HTERT RPE-1 (cell line): ENCODE data around the gene CNEP1R1.

Experiments used
- in situ Hi-C: fragments of 300-500 bp; cut with MboI; formaldehyde crosslinking; loops from 4 replicates; pipeline ENCODE4 v1.14.3; 2020; ENCODE audit warnings: low sequenced_read_pairs

The CNEP1R1 gene

DNA sequence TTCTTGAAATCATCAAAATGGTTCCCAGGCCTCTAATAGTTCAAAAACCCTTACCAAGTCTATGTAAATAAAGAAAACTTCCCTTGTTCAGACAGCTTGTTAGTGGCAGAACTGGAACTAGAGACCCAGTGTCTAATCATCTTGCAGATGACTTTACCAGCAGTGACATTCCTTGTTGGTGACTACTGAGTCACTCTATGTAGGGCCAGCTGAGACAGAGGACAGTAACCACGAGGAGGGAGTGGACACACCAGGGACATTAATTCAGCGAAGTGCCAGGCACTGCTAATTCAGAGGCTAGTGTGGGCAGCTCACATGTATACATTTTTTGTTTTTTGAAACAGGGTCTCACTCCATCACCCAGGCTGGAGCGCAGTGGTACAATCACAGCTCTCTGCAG is 34.6 kb downstream of the CNEP1R1 start:
- in situ Hi-C loops: no loop called here

DNA sequence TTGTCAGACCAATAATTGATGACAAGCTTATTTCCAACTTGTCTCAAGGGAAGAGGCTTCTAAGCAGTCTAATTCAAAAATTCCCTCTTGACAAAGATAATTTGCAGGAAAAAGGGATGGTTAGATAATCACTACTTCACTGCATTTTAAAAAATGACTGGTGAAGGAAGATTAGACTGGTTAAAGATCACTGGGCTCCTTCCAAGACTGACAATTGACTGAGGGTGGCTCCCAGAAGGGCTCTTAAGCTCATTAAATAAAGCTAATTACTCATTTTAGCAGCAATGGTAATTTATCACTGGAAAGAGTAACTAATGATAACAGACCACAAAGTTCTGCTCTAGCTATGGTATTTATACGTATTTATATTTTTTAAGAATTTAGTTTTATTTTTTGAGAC is 36.3 kb downstream of the CNEP1R1 start:
- in situ Hi-C loops: no loop called here

DNA sequence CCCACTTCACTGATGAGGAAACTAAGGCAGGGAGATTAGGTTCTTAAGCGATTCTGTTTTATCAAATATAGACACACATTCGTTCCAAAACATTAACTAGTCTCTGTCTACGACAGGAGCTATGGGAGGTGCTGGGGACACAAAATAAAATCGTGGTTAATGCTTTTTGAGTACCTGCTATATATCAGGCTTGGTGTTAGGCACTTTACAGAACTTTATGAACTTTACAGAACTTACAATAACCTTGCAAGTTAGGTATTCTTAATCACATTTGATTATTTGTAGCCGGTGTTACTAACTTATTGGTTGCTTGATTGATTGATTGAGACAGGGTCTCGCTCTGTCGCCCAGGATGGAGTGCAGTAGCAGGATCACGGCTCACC is 40.2 kb downstream of the CNEP1R1 start:
- in situ Hi-C loops: no loop called here

DNA sequence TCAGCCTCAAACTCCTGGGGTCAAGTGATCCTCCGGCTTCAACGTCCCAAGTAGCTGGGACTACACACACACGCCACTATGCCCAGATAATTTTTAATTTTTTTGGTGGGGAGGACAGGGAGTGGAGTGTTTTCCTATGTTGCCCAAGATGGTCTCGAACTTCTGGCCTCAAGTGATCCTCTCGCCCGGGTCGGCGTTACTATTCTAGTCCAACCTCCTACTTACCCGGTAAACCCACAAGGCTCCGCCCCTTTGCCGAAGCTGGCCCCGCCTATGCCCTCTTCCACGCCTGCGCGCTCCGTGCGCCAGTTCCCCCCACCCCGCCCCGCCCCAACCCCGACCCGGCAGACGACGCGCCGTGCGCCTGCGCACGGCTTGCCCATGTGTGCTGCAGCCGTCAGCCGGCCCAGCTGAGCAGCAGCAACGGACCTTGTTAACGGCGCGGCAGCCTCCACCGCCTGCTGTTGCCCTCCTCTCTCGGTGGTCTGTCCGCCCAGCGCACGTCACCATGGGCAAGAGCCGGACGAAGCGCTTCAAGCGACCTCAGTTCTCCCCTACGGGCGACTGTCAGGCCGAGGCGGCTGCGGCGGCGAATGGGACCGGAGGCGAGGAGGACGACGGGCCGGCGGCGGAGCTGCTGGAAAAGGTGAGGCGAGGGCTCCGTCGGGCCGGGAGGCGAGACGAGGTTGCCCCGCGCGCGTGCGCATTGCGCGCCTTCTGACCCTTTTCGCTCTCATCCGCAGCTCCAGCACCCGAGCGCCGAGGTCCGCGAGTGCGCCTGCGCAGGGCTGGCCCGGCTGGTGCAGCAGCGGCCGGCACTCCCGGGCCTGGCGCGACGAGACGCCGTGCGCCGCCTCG is 40.8 kb downstream of the CNEP1R1 start, which contains the start of gene HEATR3:
TSS of gene HEATR3 (plus strand) at position 347 of the 858 bp plus-strand sequence. CDS start at position 509, 162 bp downstream.
- in situ Hi-C loops: no loop called here

DNA sequence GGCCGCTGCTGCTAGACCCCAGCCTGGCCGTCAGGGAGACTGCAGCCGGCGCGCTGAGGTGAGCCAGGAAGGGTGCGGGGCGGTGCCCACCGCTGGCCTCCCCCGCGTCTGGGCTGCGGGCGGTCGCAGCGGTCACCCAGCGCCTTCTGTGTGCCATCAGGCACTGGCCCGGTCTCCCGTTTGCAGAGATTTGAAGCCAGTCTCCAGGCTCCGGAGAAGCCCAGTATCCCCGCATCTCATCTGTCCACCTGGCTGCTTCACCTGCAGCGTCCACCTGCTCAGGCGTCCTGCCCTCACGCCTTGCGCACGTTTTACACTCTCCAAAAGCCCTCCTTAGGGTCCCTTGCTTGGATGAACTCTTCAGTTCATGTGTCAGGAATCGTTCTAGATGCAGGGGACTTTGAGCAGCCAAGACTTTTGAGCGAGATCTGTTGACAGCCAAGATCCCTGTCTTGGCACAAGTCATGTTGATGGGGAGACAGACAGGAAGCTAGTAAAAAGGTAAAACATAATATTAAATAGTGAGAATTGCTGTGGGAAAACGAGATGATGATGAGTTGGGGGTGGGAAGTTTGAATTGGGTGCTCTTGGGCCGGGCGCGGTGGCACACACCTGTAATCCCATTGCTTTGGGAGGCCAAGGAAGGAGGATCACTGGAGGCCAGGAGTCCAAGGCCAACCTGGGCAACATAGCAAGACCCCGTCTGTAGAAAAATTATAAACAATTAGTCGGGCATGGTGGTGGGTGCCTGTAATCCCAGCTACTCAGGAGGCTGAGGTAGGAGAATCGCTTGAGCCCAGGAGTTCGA is 41.7 kb downstream of the CNEP1R1 start:
- in situ Hi-C loops: no loop called here

DNA sequence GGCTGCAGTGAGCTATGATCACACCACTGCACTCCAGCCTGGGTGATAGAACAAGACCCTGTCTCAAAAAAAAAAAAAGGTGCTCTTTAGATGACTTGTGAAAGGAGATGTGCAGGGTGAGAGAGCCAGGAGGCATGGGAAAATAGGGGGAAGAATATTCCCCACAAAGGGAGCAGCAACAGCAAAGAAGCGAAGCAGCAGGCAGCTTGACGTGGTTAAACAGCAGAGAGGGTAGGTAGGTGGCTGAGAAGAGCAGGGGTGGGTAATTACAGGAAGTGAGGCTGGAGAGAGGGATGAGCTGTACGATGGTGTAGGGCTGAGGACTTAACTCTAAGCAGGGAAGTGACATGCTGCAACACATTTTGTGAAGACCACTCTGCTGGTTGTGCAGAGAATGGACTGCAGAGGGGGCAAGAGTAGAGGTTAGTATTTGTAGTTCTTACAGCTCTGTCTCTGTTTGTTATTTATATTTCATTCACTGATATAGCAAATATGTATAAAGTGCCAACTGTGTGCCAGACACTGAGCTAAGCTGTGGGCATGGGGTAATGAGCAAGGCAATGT is 42.3 kb downstream of the CNEP1R1 start:
- in situ Hi-C loops: no loop called here

DNA sequence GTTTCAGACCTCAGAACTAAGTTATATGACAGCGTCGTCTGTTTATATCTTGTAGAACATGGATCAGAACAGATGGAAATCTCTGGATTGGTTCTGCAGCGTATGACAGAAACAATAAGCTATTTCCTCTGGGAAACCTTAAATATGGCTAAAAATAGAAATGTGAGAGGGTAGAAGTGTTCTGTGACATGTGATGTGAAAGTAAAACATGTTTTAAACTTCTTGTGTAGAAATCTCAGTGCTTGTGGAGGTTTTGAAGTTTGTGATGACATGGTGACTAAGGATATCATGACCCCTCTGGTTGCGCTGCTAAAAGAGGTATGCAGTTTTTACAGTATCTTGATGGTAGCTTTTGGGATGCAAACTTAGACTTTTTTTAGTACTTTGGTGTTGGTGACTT is 43.5 kb downstream of the CNEP1R1 start:
- in situ Hi-C loops: no loop called here

DNA sequence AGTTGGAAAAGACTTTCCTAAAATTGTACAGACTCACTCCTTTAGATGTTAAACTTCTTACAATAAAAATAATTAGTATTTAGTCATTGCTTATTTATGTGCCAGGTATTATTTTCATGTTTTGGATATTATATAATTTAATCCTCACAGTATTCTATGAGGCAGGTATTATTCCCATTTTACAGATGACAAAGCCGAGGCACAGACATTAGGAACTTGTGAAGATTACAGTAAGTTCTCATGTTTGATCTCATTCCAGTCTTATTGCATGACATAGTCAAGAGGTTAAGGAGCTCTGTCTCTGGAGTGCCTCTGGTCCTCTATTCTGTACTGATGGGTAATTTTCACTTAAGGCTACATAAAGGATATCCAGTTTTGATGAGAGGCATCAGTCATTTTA is 44.0 kb downstream of the CNEP1R1 start:
- in situ Hi-C loops: no loop called here

DNA sequence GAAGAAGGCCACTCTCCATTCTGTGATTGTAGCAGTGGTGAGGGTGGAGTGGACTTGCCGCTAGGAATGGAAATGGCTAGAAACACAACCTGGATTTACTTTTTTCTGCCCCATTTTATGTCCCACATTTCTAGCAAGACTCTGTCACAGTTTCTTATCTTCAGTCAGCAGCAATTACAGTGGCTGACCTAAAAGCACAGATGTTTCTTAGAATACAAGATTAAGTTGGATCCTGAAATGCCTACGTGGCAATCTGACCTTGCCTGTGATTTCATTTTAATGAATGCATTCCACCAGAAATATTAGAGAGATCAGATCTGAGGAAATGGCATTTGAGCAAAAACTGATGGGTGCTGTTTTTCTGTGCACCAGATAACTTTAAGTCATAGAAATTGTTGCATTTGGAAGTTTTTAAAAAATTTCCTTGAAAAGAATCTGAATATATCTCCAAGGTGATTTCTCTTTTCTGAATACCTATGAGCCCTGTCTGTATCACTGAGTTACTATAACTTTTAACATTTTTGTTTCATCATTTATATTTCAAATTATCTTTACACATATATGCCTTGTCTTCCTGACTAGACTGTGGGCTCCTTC is 46.1 kb downstream of the CNEP1R1 start:
- in situ Hi-C loops: no loop called here

DNA sequence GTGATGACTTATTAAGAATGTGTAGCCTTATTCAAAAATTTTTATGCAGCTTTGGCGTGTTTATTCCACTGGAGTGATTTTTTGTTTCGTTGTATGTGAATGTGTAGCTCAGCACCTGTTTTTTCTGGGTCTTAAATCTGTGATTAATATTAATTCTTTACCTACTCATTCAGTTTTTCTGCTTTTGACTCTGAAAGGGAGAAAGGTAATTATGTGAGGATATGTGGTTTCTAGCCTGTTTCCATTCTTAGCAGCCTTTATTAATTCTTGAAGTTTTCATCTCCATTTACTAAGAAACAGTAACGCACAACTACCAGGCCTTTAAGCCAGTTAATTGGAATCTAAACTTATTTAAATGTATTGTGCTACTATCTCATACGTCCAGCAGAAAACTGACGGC is 47.7 kb downstream of the CNEP1R1 start:
- in situ Hi-C loops: no loop called here

DNA sequence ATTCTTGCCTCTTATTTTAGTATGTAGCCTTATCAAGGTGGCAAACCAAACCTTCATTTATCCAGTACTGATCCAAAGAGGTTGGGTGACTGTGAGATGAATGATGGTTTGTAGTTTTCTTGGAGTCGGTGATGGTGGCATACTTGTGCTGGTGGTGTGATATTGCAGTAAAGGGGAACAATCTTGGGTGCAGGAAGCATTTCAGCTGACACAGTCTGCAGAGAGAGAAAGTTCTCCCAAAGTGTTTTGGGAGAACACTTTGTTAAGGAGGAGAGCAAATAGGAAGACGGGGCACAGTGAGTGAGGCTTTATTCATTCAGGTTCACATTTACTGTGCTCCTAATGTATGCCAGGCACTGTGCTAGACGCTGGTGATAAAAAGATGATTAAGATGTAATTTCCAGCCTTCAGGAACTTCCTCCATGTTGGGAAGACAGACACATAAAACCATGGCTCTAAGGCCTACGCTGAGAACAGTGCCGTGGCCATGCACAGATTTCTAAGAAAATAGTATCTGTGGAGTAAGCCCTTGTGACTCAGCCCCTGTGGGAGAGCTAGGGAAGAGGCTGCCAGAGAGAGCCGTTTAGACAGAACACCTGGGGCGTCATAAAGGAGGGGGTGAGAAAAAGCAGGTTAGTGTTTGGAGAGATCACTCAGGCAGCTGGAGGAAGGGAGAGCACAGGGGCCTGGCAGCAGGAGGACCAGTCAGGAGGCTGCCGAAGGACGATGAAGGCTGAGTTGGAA is 54.5 kb downstream of the CNEP1R1 start:
- in situ Hi-C loops: no loop called here

DNA sequence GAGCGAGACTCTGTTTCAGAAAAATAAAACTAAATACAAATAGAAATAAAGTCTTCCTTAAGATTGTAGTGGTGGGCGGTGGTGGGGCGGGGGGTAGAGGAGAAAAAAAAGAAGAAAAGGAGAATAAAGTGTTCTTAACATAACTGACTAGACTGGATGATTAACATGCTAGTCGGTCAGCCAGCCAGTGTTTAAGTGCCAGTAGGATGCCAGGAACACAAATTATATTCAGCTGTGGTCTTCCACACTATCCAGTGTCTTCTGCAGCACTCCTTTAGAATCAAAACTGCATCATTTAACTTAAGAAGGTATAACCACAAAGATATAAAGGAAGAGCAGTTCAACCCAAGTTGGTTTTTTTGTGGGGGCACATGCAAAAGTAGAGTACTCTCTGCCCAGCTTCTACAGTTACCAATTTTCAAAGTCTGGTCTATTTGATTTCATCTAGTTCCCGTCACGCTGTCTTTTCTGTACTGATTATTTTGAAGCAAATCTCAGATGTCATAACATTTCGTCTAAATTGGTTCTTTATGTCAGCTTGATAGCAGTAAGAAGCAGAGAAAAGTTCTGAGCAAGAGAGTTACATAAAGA is 56.5 kb downstream of the CNEP1R1 start:
- in situ Hi-C loops: no loop called here

DNA sequence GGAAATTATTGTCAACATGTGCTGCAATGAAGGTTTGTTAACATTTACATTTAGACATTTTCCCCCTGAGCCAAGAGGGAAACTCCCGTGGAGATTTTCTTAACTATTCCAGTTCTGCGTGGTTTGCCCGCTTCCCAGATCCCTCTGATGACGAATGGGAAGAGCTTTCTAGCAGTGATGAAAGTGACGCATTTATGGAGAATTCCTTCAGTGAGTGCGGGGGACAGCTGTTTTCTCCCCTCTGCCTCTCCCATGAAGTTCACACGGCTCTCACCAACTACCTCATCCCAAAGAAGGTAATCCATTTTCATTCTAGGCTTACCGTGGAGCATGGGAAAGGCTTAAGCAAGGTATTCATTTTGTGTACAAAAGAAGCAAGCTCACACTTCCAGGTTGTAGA is 59.0 kb downstream of the CNEP1R1 start:
- in situ Hi-C loops: no loop called here

DNA sequence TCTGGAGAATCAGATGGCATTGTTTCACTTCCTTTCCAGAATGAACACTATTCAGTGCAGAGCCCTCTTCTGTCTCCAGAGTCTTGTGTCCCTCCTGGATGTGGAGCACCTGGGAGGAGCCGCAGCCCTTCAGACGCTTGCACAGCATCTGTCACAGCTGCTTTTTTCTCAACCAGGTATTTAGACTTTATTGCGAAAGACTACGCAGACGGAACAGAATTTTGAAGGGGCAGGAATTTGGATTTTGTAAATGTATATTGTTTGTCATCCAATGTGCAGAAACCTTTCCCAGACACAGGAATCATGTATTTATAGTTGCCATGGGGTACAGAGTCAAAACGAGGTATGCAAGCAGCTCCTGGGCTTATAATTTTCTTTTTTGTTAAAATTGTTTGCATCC is 61.2 kb downstream of the CNEP1R1 start:
- in situ Hi-C loops: no loop called here
